Heart right ventricle (tissue), 16 donors: ENCODE data around the gene KIF4B. TPM values are rescaled to one million over a fixed set of nuclear protein-coding genes. Genes with fewer than 3 reads are reported as not detected.

ENCODE experiments used
- ATAC-seq, 8 donors: fragments of 200-7000 bp; cut with Tn5 transposase; one replicate each; pipeline ENCODE4 v1.9.1; 2020; ENCODE audit warnings: mild to moderate bottlenecking in 8 of 8, moderate library complexity in 8 of 8, moderate number of reproducible peaks in 1 of 8
- DNase-seq, 2 donors: peaks; one replicate each; pipeline ENCODE4 v3.0.0-alpha.2; 2020
- H3K27ac ChIP-seq, 10 donors: fragments of 200-600 bp; sonication (generic) in 2 of 10; one replicate each; pipeline versions ENCODE4 v1.5.0 to v1.8.0; 2020 to 2022; ENCODE audit warnings: mild to moderate bottlenecking in 3 of 10
- H3K27me3 ChIP-seq, 7 donors: fragments of 200-600 bp; one replicate each; pipeline ENCODE4 v1.8.0; 2021 to 2022; ENCODE audit warnings: mild to moderate bottlenecking in 2 of 7
- H3K36me3 ChIP-seq, 9 donors: fragments of 200-600 bp; sonication (generic) in 1 of 9; one replicate each; pipeline versions ENCODE4 v1.5.0 to v1.8.0; 2020 to 2022; ENCODE audit warnings: mild to moderate bottlenecking in 2 of 9
- H3K4me1 ChIP-seq, 9 donors: fragments of 200-600 bp; sonication (generic) in 1 of 9; one replicate each; pipeline versions ENCODE4 v1.5.0 to v1.8.0; 2020 to 2022; ENCODE audit warnings: mild to moderate bottlenecking in 4 of 9
- H3K4me3 ChIP-seq, 10 donors: fragments of 200-600 bp; sonication (generic) in 2 of 10; one replicate each; pipeline versions ENCODE4 v1.5.0 to v1.8.0; 2020 to 2022; ENCODE audit warnings: mild to moderate bottlenecking in 7 of 10, moderate library complexity in 2 of 10
- H3K9me3 ChIP-seq, 11 donors: fragments of 200-600 bp in 10 of 11; sonication (generic) in 2 of 11; one replicate each; pipeline versions ENCODE4 v1.5.0 to v1.8.0; 2013 to 2022; ENCODE audit warnings: mild to moderate bottlenecking in 2 of 11, control low read depth in 1 of 11, moderate library complexity in 1 of 11
- CTCF ChIP-seq, 9 donors: fragments of 200-600 bp; sonication (generic) in 2 of 9; IDR thresholded peaks; one replicate each; pipeline versions ENCODE4 v1.5.0 to v1.8.0; 2021 to 2022; ENCODE audit warnings: antibody characterized with exemption in 9 of 9, mild to moderate bottlenecking in 5 of 9, moderate library complexity in 1 of 9
- WGBS, 2 donors: extraction: QIAGEN DNeasy Blood & Tissue Kit; methylation state at CpG; one replicate each; pipeline ENCODE4 v1.1.7; 2013; ENCODE audit warnings: inconsistent platforms in 1 of 2; 5-methylcytosine and 5-hydroxymethylcytosine counted together
- intact Hi-C, 10 donors: fragments of 100-400 bp; cut with DNase I; formaldehyde crosslinking; loops; one replicate each; pipeline versions ENCODE4 v1.11.1 to v1.14.2; 2022
- polyA plus RNA-seq, 2 donors: library from polyadenylated mRNA; stranded (reverse); fragments of 200-250 nt; gene quantifications; one replicate each; pipeline ENCODE4 v1.2.3, GENCODE V29; 2013
- total RNA-seq, 10 donors: library from RNA; stranded (reverse); fragmentation: NEBNext Ultra II Directional in 3 of 10; extraction: Animal tissue kit (Norgen Biotek cat#: 25700) in 3 of 10; gene quantifications; one replicate each; pipeline versions ENCODE4 v1.2.1 to v1.2.4, GENCODE V29; 2021 to 2023
- donor health status: Arrhythmogenic right ventricular cardiomyopathy.
- donor health status: ischemic (EF 13 %, LVEDD 7.1; RV severe dilation, severe dysfunction).
- donor health status: healthy with polysubstance abuse.
- donor health status: DM: no; HTN: yes; CAD: no.
- donor health status: DM: no; HTN: no; CAD: no.
- donor health status: ischemic (EF 25% LVEDD 6.9; RV normal size, moderate dysfunction).
- donor health status: ischemic (EF 25% LVEDD 5.7; RV mildly dilated, moderate dysfunction).
- donor health status: healthy.
- donor health status: DM: yes; HTN: yes; CAD: no.
- donor health status: Ischemic cardiomyopathy.
- donor health status: ischemic (EF 35%, LVEDD 5.7; RV mildly dilated, moderate dysfunction).
- donor health status: nonischemic (EF 11% LVEDD 7.7; RV severe dilation, severe dysfunction).
- donor health status: DM: yes; HTN: yes; CAD: no.
- donor health status: PGD.
- donor health status: ischemic (EF 29% LVEDD 5.4; RV normal size, mild dysfunction).
- donor health status: nonischemic (EF 23%, LVEDD 6.1; RV moderate dilation, normal function).

The KIF4B gene
- total and polyA plus RNA-seq, 12 donors = 0.05 to 0.11 (median 0.08) TPM; not detected in 8

- no peaks in the 10 kb centered on the region for H3K4me1 ChIP-seq
- no peak for DNase-seq
- H3K4me3 ChIP-seq = no peak overlapping the region
- no peaks in the 10 kb centered on the region for H3K9me3 ChIP-seq
- H3K27me3 ChIP-seq = no peaks in the 10 kb centered on the region
- H3K36me3 ChIP-seq = no peaks in the 10 kb centered on the region
- WGBS, 2 donors = 80 to 83% methylated on average over 5 of the region's 5 CpGs
- intact Hi-C loops = no loop called here
- TF ChIP-seq CTCF (IDR thresholded peaks at IDR 0.05) = no peak
- ATAC-seq = no peak
- no peak overlapping the region for H3K27ac ChIP-seq
Measured at GRCh38 chr5:155021842-155022241, 8.3 kb downstream of the KIF4B start.

GRCh38 chr5:155023320-155023719 is 9.8 kb downstream of the KIF4B start:
- no peak for TF ChIP-seq CTCF (IDR thresholded peaks at IDR 0.05)
- ATAC-seq = no peak
- Histone ChIP-seq H3K27ac (no peak overlapping the region), H3K4me3 (no peak overlapping the region), H3K4me1 (no peaks in the 10 kb centered on the region), H3K36me3 (no peaks in the 10 kb centered on the region), H3K27me3 (no peaks in the 10 kb centered on the region), H3K9me3 (peaks cover 0 to 12% (median 6%) of the 10 kb centered on the region in 11 donors)
- intact Hi-C loops = no loop called here
- WGBS, 2 donors = 52 to 64% methylated on average over 3 of the region's 3 CpGs
- no peak for DNase-seq

- intact Hi-C loops = no loop called here
- DNase-seq (no peak), ATAC-seq (no peak)
- Histone ChIP-seq H3K9me3 (peaks cover 0 to 18% (median 13%) of the 10 kb centered on the region in 11 donors), H3K36me3 (no peaks in the 10 kb centered on the region), H3K4me1 (no peaks in the 10 kb centered on the region), H3K4me3 (no peak overlapping the region), H3K27me3 (no peaks in the 10 kb centered on the region), H3K27ac (no peak overlapping the region)
- no peak for TF ChIP-seq CTCF (IDR thresholded peaks at IDR 0.05)
- 91 to 93% methylated on average over 5 of the region's 5 CpGs for WGBS, 2 donors
Measured at GRCh38 chr5:155024015-155024414, 10.5 kb downstream of the KIF4B start.

- no peak overlapping the region for H3K27ac ChIP-seq
- no peaks in the 10 kb centered on the region for H3K36me3 ChIP-seq
- WGBS, 2 donors = 25 to 31% methylated on average over 2 of the region's 2 CpGs
- TF ChIP-seq CTCF (IDR thresholded peaks at IDR 0.05) = no peak
- peaks cover 0 to 29% (median 19%) of the 10 kb centered on the region in 11 donors for H3K9me3 ChIP-seq
- no peak overlapping the region for H3K4me3 ChIP-seq
- no peaks in the 10 kb centered on the region for H3K4me1 ChIP-seq
- no peaks in the 10 kb centered on the region for H3K27me3 ChIP-seq
- DNase-seq (no peak), ATAC-seq (no peak)
- intact Hi-C loops = no loop called here
Measured at GRCh38 chr5:155025895-155026294, 12.3 kb downstream of the KIF4B start.
